ENCODE results near the gene MLC1. TPM values are rescaled to one million over a fixed set of nuclear protein-coding genes. Genes with fewer than 3 reads are reported as not detected.

The MLC1 gene
- total and polyA plus RNA-seq, 4 donors = 0.16 to 2.1 (median 0.39) TPM; not detected in 1

DNA sequence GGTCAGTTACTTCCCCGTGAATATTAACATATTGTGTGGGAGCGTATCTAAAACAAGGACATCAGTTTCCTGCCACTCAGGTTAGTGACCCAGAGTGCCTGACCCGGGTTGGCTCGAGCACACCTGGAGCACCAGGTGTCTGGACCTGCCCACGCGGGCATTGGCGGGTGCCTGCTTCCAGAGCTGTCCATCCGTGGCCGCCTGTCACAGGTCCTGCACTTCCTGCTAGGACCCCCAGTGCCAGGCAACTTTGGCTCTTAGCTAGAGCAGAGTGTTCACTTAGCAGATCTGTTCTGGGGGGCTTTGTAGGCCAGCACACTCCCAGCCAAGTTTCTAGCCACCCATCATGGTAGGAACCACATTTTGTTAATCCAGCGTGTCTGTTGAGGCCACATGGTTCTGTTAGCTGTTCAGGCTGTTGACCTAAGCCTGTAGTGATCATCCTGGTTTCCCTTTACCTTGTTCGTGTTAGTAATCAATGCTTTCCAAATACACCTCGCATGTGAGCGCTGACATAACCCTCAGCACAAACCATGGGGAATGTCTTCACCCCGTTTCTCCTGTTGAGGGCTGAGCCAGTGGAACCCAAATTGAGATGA lies 34.0 kb upstream of the MLC1 start:
- no peak for DNase-seq
- Histone ChIP-seq H3K4me3 (ENCODE audit: low read length in 2 of 2) (no peak overlapping the region), H3K27ac (ENCODE audit: low read depth in 1 of 2, low read length in 2 of 2) (no peak overlapping the region), H3K9me3 (ENCODE audit: control insufficient read depth, low read length) (no peaks in the 10 kb centered on the region), H3K4me1 (ENCODE audit: control insufficient read depth in 1 of 2, insufficient read depth in 2 of 2, low read length in 2 of 2) (no peaks in the 10 kb centered on the region), H3K27me3 (ENCODE audit: control insufficient read depth in 1 of 2, insufficient read depth in 2 of 2, low read length in 1 of 2) (no peaks in the 10 kb centered on the region), H3K36me3 (ENCODE audit: control insufficient read depth in 1 of 2, insufficient read depth in 2 of 2, low read length in 1 of 2) (no peaks in the 10 kb centered on the region)
- intact Hi-C loops (cut with DNase I) = no loop called here
- no peak for ATAC-seq (ENCODE audit: low FRiP score)
- WGBS, 2 donors = 79 to 80% methylated on average over 14 of the region's 14 CpGs

DNA sequence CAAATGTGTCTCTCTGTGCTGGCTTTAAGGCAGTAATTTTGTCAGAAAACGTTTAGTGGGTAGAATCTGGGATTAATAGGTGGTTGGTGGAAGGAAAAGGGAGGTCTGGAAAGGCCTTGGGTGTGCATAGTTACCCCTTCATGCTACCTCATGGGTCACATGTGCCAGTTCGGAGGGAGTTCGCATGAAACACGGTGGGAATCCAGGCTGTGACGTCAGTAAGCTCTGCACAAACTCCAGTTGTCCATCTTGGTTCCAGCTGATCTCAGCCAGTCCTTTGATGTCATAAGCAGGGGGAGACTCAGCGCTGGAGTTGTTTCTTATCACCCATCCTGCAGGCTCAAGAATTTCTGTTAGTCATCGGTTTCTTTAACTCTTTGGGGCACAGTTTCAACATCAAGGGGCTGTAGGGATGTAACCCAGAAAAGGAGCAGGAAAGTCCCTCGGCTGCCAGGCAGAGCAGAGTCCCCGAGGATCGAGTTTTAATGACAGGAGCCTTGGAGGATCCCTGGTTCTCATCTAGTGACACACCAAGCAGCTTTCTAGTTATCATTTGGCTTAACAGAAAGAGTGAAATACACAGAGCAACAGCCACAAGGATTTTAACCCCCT lies 33.4 kb upstream of the MLC1 start:
- Histone ChIP-seq H3K27ac (ENCODE audit: low read depth in 1 of 2, low read length in 2 of 2) (no peak overlapping the region), H3K27me3 (ENCODE audit: control insufficient read depth in 1 of 2, insufficient read depth in 2 of 2, low read length in 1 of 2) (no peaks in the 10 kb centered on the region), H3K9me3 (ENCODE audit: control insufficient read depth, low read length) (no peaks in the 10 kb centered on the region), H3K4me1 (ENCODE audit: control insufficient read depth in 1 of 2, insufficient read depth in 2 of 2, low read length in 2 of 2) (no peaks in the 10 kb centered on the region), H3K36me3 (ENCODE audit: control insufficient read depth in 1 of 2, insufficient read depth in 2 of 2, low read length in 1 of 2) (no peaks in the 10 kb centered on the region), H3K4me3 (ENCODE audit: low read length in 2 of 2) (no peak overlapping the region)
- ATAC-seq (ENCODE audit: low FRiP score) (peak; percentile 30), DNase-seq (no peak)
- intact Hi-C loops (cut with DNase I) = no loop called here
- 5 to 11% methylated on average over 10 of the region's 10 CpGs for WGBS, 2 donors

DNA sequence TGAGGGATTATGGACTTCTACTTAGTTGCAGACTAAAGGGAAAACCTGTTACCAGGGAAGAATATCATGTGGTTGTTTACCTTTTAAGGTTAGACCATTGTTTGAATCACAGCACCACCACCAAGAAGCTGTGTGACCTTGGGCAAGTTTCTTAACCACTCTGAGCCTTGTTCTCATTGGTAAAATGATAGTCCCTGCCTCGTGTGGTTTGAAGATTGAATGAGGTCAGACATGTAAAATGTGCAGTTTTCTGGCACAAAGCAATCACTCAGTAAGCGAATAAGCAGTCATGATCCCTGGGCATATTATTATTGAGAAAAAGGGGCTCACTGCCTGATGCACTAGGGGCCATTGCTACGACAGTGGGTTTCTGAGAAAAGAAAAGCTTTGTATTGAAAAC lies 32.9 kb upstream of the MLC1 start:
- WGBS, 2 donors = 35 to 39% methylated on average over 3 of the region's 3 CpGs
- H3K27ac ChIP-seq (ENCODE audit: low read depth in 1 of 2, low read length in 2 of 2) = no peak overlapping the region
- H3K4me1 ChIP-seq (ENCODE audit: control insufficient read depth in 1 of 2, insufficient read depth in 2 of 2, low read length in 2 of 2) = no peaks in the 10 kb centered on the region
- no peaks in the 10 kb centered on the region for H3K36me3 ChIP-seq (ENCODE audit: control insufficient read depth in 1 of 2, insufficient read depth in 2 of 2, low read length in 1 of 2)
- no peaks in the 10 kb centered on the region for H3K9me3 ChIP-seq (ENCODE audit: control insufficient read depth, low read length)
- DNase-seq = no peak
- no peak for ATAC-seq (ENCODE audit: low FRiP score)
- intact Hi-C loops (cut with DNase I) = no loop called here
- H3K27me3 ChIP-seq (ENCODE audit: control insufficient read depth in 1 of 2, insufficient read depth in 2 of 2, low read length in 1 of 2) = no peaks in the 10 kb centered on the region
- H3K4me3 ChIP-seq (ENCODE audit: low read length in 2 of 2) = no peak overlapping the region

DNA sequence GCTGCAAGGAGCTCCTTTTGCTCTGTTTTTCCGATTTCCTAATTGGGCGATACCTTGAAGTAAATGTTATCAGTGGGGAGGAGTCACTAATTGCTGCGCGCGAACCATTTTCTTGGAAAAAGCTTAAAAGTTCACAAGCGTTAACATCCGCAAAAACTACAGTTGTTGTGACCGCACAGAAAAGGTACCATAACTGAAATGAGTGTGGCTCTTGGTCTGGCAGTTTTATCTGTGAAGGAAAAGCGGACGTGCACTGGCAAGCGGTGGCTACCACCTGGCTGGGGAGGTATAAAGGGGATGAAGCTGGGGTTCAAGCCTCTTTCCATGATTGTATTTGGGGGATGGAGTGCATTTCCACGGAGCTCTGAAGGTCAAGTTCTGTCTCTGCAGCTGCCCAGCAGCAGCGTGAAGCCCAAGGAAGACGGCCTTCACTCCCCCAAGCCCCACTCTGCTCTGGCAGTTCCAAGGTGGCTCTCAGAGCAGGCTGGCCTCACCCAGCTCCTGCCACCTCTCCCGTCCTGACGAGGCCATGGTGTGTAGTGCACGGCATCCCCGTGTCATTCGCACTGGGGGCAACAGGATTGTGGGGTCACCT lies 32.0 kb upstream of the MLC1 start:
- H3K4me1 ChIP-seq (ENCODE audit: control insufficient read depth in 1 of 2, insufficient read depth in 2 of 2, low read length in 2 of 2) = no peaks in the 10 kb centered on the region
- ATAC-seq (ENCODE audit: low FRiP score) (no peak), DNase-seq (no peak)
- WGBS, 2 donors = 95% methylated on average over 19 of the region's 19 CpGs
- intact Hi-C loops (cut with DNase I) = no loop called here
- H3K4me3 ChIP-seq (ENCODE audit: low read length in 2 of 2) = no peak overlapping the region
- no peaks in the 10 kb centered on the region for H3K9me3 ChIP-seq (ENCODE audit: control insufficient read depth, low read length)
- H3K27me3 ChIP-seq (ENCODE audit: control insufficient read depth in 1 of 2, insufficient read depth in 2 of 2, low read length in 1 of 2) = no peaks in the 10 kb centered on the region
- no peak overlapping the region for H3K27ac ChIP-seq (ENCODE audit: low read depth in 1 of 2, low read length in 2 of 2)
- H3K36me3 ChIP-seq (ENCODE audit: control insufficient read depth in 1 of 2, insufficient read depth in 2 of 2, low read length in 1 of 2) = no peaks in the 10 kb centered on the region

DNA sequence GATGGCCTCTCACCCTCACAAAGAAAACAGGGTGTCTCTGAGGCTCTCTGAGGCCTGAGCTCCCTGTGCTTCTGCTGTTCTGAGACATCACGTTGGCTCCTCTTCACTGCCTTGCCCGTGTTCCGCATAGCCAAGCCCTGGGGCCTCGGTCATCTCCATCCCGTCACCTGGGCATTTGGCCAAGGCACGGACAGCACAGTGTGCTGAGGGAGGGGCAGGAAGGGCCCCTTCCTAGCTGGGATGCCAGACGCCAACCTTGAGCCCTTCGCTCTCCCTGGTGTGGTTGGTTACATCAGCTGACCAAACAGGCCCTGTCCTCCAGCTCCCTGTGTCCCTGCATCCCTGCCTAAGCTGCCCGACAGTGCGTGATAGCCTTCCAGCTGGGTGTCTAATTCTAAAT lies 30.5 kb upstream of the MLC1 start:
- H3K4me3 ChIP-seq (ENCODE audit: low read length in 2 of 2) = no peak overlapping the region
- H3K36me3 ChIP-seq (ENCODE audit: control insufficient read depth in 1 of 2, insufficient read depth in 2 of 2, low read length in 1 of 2) = no peaks in the 10 kb centered on the region
- intact Hi-C loops (cut with DNase I) = no loop called here
- no peaks in the 10 kb centered on the region for H3K4me1 ChIP-seq (ENCODE audit: control insufficient read depth in 1 of 2, insufficient read depth in 2 of 2, low read length in 2 of 2)
- WGBS, 2 donors = 36 to 41% methylated on average over 10 of the region's 10 CpGs
- H3K27me3 ChIP-seq (ENCODE audit: control insufficient read depth in 1 of 2, insufficient read depth in 2 of 2, low read length in 1 of 2) = no peaks in the 10 kb centered on the region
- ATAC-seq (ENCODE audit: low FRiP score) (no peak), DNase-seq (peak in 1 of 2 donors; percentile 70)
- no peaks in the 10 kb centered on the region for H3K9me3 ChIP-seq (ENCODE audit: control insufficient read depth, low read length)
- no peak overlapping the region for H3K27ac ChIP-seq (ENCODE audit: low read depth in 1 of 2, low read length in 2 of 2)

GRCh38 chr22:50114221-50115021 lies 29.2 kb upstream of the MLC1 start:
- DNase-seq = no peak
- 7 to 11% methylated on average over 19 of the region's 19 CpGs for WGBS, 2 donors
- H3K4me1 ChIP-seq (ENCODE audit: control insufficient read depth in 1 of 2, insufficient read depth in 2 of 2, low read length in 2 of 2) = no peaks in the 10 kb centered on the region
- H3K9me3 ChIP-seq (ENCODE audit: control insufficient read depth, low read length) = no peaks in the 10 kb centered on the region
- H3K36me3 ChIP-seq (ENCODE audit: control insufficient read depth in 1 of 2, insufficient read depth in 2 of 2, low read length in 1 of 2) = no peaks in the 10 kb centered on the region
- intact Hi-C loops (cut with DNase I) = no loop called here
- peak overlapping the region in 1 of 2 donors; percentile 83 for H3K27ac ChIP-seq (ENCODE audit: low read depth in 1 of 2, low read length in 2 of 2)
- no peaks in the 10 kb centered on the region for H3K27me3 ChIP-seq (ENCODE audit: control insufficient read depth in 1 of 2, insufficient read depth in 2 of 2, low read length in 1 of 2)
- H3K4me3 ChIP-seq (ENCODE audit: low read length in 2 of 2) = no peak overlapping the region
- ATAC-seq (ENCODE audit: low FRiP score) = peak; percentile 28

GRCh38 chr22:50112151-50113118 lies 27.2 kb upstream of the MLC1 start:
- H3K4me1 ChIP-seq (ENCODE audit: control insufficient read depth in 1 of 2, insufficient read depth in 2 of 2, low read length in 2 of 2) = no peaks in the 10 kb centered on the region
- WGBS, 2 donors = 52 to 56% methylated on average over 28 of the region's 28 CpGs
- DNase-seq = peak in 1 of 2 donors; percentile 76
- no peak overlapping the region for H3K4me3 ChIP-seq (ENCODE audit: low read length in 2 of 2)
- peak; percentile 46 for ATAC-seq (ENCODE audit: low FRiP score)
- H3K27me3 ChIP-seq (ENCODE audit: control insufficient read depth in 1 of 2, insufficient read depth in 2 of 2, low read length in 1 of 2) = no peaks in the 10 kb centered on the region
- H3K9me3 ChIP-seq (ENCODE audit: control insufficient read depth, low read length) = no peaks in the 10 kb centered on the region
- no peak overlapping the region for H3K27ac ChIP-seq (ENCODE audit: low read depth in 1 of 2, low read length in 2 of 2)
- no peaks in the 10 kb centered on the region for H3K36me3 ChIP-seq (ENCODE audit: control insufficient read depth in 1 of 2, insufficient read depth in 2 of 2, low read length in 1 of 2)
- intact Hi-C loops (cut with DNase I) = no loop called here

DNA sequence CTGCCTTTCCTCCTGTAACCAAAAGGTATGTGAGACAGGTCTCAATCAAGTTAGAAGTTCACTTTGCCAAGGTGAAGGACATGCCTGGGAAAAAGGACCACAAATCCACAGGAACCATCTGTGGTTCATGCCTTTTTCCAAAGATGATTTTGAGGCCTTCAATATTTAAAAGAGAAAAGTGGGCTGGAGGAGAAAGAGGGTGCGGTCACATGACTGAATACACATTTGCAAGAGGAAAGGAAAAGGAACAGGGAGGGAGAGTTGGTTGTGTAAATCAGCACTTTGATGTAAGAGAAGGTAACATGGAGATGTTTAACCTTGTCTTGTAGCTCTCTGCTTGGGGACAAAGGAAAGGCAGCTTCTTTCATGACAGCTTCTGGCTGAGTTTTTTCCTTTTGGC lies 25.8 kb upstream of the MLC1 start:
- WGBS, 2 donors = 93 to 94% methylated on average over 1 of the region's 1 CpG
- Histone ChIP-seq H3K27ac (ENCODE audit: low read depth in 1 of 2, low read length in 2 of 2) (no peak overlapping the region), H3K9me3 (ENCODE audit: control insufficient read depth, low read length) (no peaks in the 10 kb centered on the region), H3K36me3 (ENCODE audit: control insufficient read depth in 1 of 2, insufficient read depth in 2 of 2, low read length in 1 of 2) (no peaks in the 10 kb centered on the region), H3K4me3 (ENCODE audit: low read length in 2 of 2) (no peak overlapping the region), H3K27me3 (ENCODE audit: control insufficient read depth in 1 of 2, insufficient read depth in 2 of 2, low read length in 1 of 2) (no peaks in the 10 kb centered on the region), H3K4me1 (ENCODE audit: control insufficient read depth in 1 of 2, insufficient read depth in 2 of 2, low read length in 2 of 2) (no peaks in the 10 kb centered on the region)
- ATAC-seq (ENCODE audit: low FRiP score) (no peak), DNase-seq (no peak)
- intact Hi-C loops (cut with DNase I) = no loop called here

Measured in aorta (tissue), 5 donors.